LNCAP (cell line): ENCODE measurements around the gene MRPS18B.

Experiments
- CTCF ChIP-seq: fragments of 450-650 bp; IDR thresholded peaks from 2 replicates; pipeline ENCODE4 v1.5.1; 2017; ENCODE audit warnings: mild to moderate bottlenecking

Gene MRPS18B

GRCh38 chr6:30646450-30647241, 29.0 kb downstream of the MRPS18B start, which contains the start of gene C6orf136:
Gene C6orf136 (plus strand): TSS chr6:30647133. CDS start chr6:30647232, 99 bp downstream.
- no peak for TF ChIP-seq CTCF

GRCh38 chr6:30647242-30648116, 29.8 kb downstream of the MRPS18B start:
- no peak for TF ChIP-seq CTCF

GRCh38 chr6:30651143-30651542, 33.5 kb downstream of the MRPS18B start:
- no peak for TF ChIP-seq CTCF

- TF ChIP-seq CTCF: no peak
Observed at GRCh38 chr6:30654798-30655742, 37.4 kb downstream of the MRPS18B start.

GRCh38 chr6:30655743-30656094, 38.1 kb downstream of the MRPS18B start:
- TF ChIP-seq CTCF: no peak

- TF ChIP-seq CTCF: no peak
Observed at GRCh38 chr6:30656513-30656912, 38.9 kb downstream of the MRPS18B start.

GRCh38 chr6:30657454-30657853, 39.8 kb downstream of the MRPS18B start:
- no peak for TF ChIP-seq CTCF
